Measurements from ENCODE around the gene SDSL. TPM values are rescaled to one million over a fixed set of nuclear protein-coding genes. Genes with fewer than 3 reads are reported as not detected.
A peak's percentile ranks its signal among the peaks of the same experiment; 100 is the strongest.

Gene SDSL
- total and polyA plus RNA-seq, 2 of the 13 experiments (the other 11 are each of a cell fraction or from before 2014, with no cell fraction given) = 1.2 to 1.7 TPM

- Histone ChIP-seq H3K27ac (ENCODE audit: extremely low read length, insufficient read depth, low read length) (no peak overlapping the region), H3K4me3 (replicated peaks in 1 of 3; ENCODE audit: insufficient read depth in 1 of 3, low read depth in 2 of 3, low read length in 3 of 3) (no peak overlapping the region)
Measured at GRCh38 chr12:113414519-113415038, 7.6 kb upstream of the SDSL start.

GRCh38 chr12:113416091-113416754 lies 6.0 kb upstream of the SDSL start:
- no peak overlapping the region for H3K27ac ChIP-seq (ENCODE audit: extremely low read length, insufficient read depth, low read length)
- peaks cover 54% of the 10 kb centered on the region for H3K4me1 ChIP-seq (ENCODE audit: insufficient read depth, low read length)
- no peak overlapping the region for H3K4me2 ChIP-seq (ENCODE audit: low read depth, low read length)
- intact Hi-C loops (cut with micrococcal nuclease; ENCODE audit: unreplicated experiment) (no loop called here), in situ Hi-C loops (cut with HindIII; ENCODE audit: extremely low pct_ligation_motif_present, low pct_unique_long_range_greater_than_20kb) (no loop called here)
- ATAC-seq (0 out of 3 replicates have a peak, but pooled peaks have one; percentile 14), FAIRE-seq (no peak), DNase-seq (ENCODE audit: low spot score) (no peak)
- no peak overlapping the region for H3K9ac ChIP-seq (ENCODE audit: insufficient read depth, low read depth, low read length)
- no peaks in the 10 kb centered on the region for H3K79me2 ChIP-seq (ENCODE audit: insufficient read depth, low read length)
- no peak for TF ChIP-seq AGO2 (optimal IDR thresholded peaks at IDR 0.05; ENCODE audit: low read depth, low read length)
- TF ChIP-seq, protein P1, sequence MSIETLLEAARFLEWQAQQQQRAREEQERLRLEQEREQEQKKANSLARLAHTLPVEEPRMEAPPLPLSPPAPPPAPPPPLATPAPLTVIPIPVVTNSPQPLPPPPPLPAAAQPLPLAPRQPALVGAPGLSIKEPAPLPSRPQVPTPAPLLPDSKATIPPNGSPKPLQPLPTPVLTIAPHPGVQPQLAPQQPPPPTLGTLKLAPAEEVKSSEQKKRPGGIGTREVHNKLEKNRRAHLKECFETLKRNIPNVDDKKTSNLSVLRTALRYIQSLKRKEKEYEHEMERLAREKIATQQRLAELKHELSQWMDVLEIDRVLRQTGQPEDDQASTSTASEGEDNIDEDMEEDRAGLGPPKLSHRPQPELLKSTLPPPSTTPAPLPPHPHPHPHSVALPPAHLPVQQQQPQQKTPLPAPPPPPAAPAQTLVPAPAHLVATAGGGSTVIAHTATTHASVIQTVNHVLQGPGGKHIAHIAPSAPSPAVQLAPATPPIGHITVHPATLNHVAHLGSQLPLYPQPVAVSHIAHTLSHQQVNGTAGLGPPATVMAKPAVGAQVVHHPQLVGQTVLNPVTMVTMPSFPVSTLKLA (IDR thresholded peaks at IDR 0.05) = no peak
- TF ChIP-seq, protein P2, sequence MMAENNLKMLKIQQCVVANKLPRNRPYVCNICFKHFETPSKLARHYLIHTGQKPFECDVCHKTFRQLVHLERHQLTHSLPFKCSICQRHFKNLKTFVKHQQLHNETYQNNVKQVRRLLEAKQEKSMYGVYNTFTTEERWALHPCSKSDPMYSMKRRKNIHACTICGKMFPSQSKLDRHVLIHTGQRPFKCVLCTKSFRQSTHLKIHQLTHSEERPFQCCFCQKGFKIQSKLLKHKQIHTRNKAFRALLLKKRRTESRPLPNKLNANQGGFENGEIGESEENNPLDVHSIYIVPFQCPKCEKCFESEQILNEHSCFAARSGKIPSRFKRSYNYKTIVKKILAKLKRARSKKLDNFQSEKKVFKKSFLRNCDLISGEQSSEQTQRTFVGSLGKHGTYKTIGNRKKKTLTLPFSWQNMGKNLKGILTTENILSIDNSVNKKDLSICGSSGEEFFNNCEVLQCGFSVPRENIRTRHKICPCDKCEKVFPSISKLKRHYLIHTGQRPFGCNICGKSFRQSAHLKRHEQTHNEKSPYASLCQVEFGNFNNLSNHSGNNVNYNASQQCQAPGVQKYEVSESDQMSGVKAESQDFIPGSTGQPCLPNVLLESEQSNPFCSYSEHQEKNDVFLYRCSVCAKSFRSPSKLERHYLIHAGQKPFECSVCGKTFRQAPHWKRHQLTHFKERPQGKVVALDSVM (CRISPR knock-in tag; IDR thresholded peaks at IDR 0.05) = peak; percentile 61
- TF ChIP-seq SIX4 (CRISPR knock-in tag; IDR thresholded peaks at IDR 0.05) = no peak
- no peaks in the 10 kb centered on the region for H3K36me3 ChIP-seq (replicated peaks in 1 of 2; ENCODE audit: control insufficient read depth in 1 of 2, insufficient read depth in 2 of 2, low read length in 2 of 2)
- H2AFZ ChIP-seq (ENCODE audit: low read length) = no peak overlapping the region
- H3K4me3 ChIP-seq (replicated peaks in 1 of 3; ENCODE audit: insufficient read depth in 1 of 3, low read depth in 2 of 3, low read length in 3 of 3) = no peak overlapping the region
- no peaks in the 10 kb centered on the region for H4K20me1 ChIP-seq (ENCODE audit: insufficient read depth, low read length)
- no peaks in the 10 kb centered on the region for H3K9me3 ChIP-seq (ENCODE audit: low read length)
- H3K27me3 ChIP-seq (ENCODE audit: control insufficient read depth in 1 of 2, insufficient read depth in 2 of 2, low read length in 2 of 2) = 0 out of 5 replicates have a peak, but pooled peaks cover 0 to 4% of the 10 kb centered on the region in 2 experiments
- 6% methylated on average over 6 of the region's 6 CpGs for WGBS (ENCODE audit: low lambda C conversion rate)
- CTCF ChIA-PET (ENCODE audit: low intra/inter-chr PET ratio, low total read pairs) = no interaction called here
- POLR2A ChIA-PET = no interaction called here
- no TSS peak for BruUV-seq (replicated peaks)

More at GRCh38 chr12:113414519-113415038, 7.6 kb upstream of the SDSL start:
- Histone ChIP-seq H3K4me1 (ENCODE audit: insufficient read depth, low read length) (peaks cover 40% of the 10 kb centered on the region), H3K4me2 (ENCODE audit: low read depth, low read length) (no peak overlapping the region), H3K9ac (ENCODE audit: insufficient read depth, low read depth, low read length) (no peak overlapping the region), H3K27me3 (ENCODE audit: control insufficient read depth in 1 of 2, insufficient read depth in 2 of 2, low read length in 2 of 2) (0 out of 5 replicates have a peak, but pooled peaks cover 0 to 4% of the 10 kb centered on the region in 2 experiments), H4K20me1 (ENCODE audit: insufficient read depth, low read length) (no peaks in the 10 kb centered on the region), H3K9me3 (ENCODE audit: low read length) (no peaks in the 10 kb centered on the region), H3K79me2 (ENCODE audit: insufficient read depth, low read length) (no peaks in the 10 kb centered on the region), H3K36me3 (replicated peaks in 1 of 2; ENCODE audit: control insufficient read depth in 1 of 2, insufficient read depth in 2 of 2, low read length in 2 of 2) (no peaks in the 10 kb centered on the region), H2AFZ (ENCODE audit: low read length) (no peak overlapping the region)
- FAIRE-seq (no peak), DNase-seq (ENCODE audit: low spot score) (no peak), ATAC-seq (no peak)
- POLR2A ChIA-PET = no interaction called here
- CTCF ChIA-PET (ENCODE audit: low intra/inter-chr PET ratio, low total read pairs) = no interaction called here
- TF ChIP-seq, protein P3, sequence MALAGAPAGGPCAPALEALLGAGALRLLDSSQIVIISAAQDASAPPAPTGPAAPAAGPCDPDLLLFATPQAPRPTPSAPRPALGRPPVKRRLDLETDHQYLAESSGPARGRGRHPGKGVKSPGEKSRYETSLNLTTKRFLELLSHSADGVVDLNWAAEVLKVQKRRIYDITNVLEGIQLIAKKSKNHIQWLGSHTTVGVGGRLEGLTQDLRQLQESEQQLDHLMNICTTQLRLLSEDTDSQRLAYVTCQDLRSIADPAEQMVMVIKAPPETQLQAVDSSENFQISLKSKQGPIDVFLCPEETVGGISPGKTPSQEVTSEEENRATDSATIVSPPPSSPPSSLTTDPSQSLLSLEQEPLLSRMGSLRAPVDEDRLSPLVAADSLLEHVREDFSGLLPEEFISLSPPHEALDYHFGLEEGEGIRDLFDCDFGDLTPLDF (CRISPR knock-in tag; IDR thresholded peaks at IDR 0.05) = no peak
- TF ChIP-seq ATF7-NPFF (CRISPR knock-in tag; IDR thresholded peaks at IDR 0.05; ENCODE audit: low read depth) = no peak
- 0 out of 2 replicates have a peak, but pooled peaks have one; percentile 41 for TF ChIP-seq ZMYM3 (CRISPR knock-in tag; IDR thresholded peaks at IDR 0.05)
- no peak for TF ChIP-seq ERF (CRISPR knock-in tag; IDR thresholded peaks at IDR 0.05)
- no peak for TF ChIP-seq SP5 (CRISPR knock-in tag; IDR thresholded peaks at IDR 0.05; ENCODE audit: borderline replicate concordance, low read depth)
- in situ Hi-C loops (cut with HindIII; ENCODE audit: extremely low pct_ligation_motif_present, low pct_unique_long_range_greater_than_20kb) = no loop called here
- BruUV-seq (replicated peaks) = no TSS peak
- 43% methylated on average over 8 of the region's 9 CpGs for WGBS (ENCODE audit: low lambda C conversion rate)
- intact Hi-C loops (cut with micrococcal nuclease; ENCODE audit: unreplicated experiment) = no loop called here
